Measurements from ENCODE around the gene SLC19A2. TPM values are rescaled to one million over a fixed set of nuclear protein-coding genes. Genes with fewer than 3 reads are reported as not detected.

The SLC19A2 gene
- total RNA-seq, 4 donors from 2014 or later = 2.8 to 20.2 (median 14.9) TPM

DNA sequence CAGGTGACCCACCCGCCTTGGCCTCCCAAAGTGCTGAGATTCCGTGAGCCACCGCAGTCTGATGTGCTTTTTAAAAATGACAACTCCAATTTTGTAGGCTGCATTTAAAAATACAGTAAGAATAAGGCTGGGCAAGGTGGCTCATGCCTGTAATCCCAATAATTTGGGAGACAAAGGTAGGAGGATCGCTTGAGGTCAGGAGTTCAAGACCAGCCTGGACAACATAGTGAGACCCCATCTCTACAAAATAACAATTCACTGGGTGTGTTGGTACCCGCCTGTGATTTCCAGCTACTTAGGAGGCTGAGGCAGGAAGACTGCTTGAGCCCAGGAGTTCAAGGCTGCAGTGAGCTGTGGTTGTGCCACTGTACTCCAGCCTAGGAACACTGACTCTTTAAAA, 23.4 kb downstream of the SLC19A2 start:
- no peak overlapping the region for H3K4me3 ChIP-seq
- H3K36me3 ChIP-seq = peaks cover 0 to 4% (median 0%) of the 10 kb centered on the region in 4 donors
- TF ChIP-seq EP300 (IDR thresholded peaks at IDR 0.05; ENCODE audit: low read depth) (no peak), POLR2AphosphoS5 (IDR thresholded peaks at IDR 0.05) (no peak), CTCF (IDR thresholded peaks at IDR 0.05) (no peak)
- DNase-seq = no peak
- H3K9me3 ChIP-seq = peaks cover 2 to 3% of the 10 kb centered on the region in 2 donors
- in situ Hi-C loops (cut with MboI; ENCODE audit: low pct_ligation_motif_present in 1 of 4, low pct_unique_long_range_greater_than_20kb in 1 of 4, low sequenced_read_pairs in 3 of 4) (loop anchor here in 2 of 4 donors (5.0 to 10.0 kb wide), 2 partner anchors 82 to 85 kb away; no protein-coding TSS in a partner anchor), intact Hi-C loops (cut with DNase I; ENCODE audit: low total_unique reads) (loop anchor here (5.0 kb wide), 1 partner anchor 80 kb away; no protein-coding TSS in a partner anchor)
- peaks cover 10% of the 10 kb centered on the region for H3K27me3 ChIP-seq
- H3K4me1 ChIP-seq = peaks cover 0 to 5% (median 1%) of the 10 kb centered on the region in 4 donors
- WGBS, 2 donors (ENCODE audit: low coverage in 1 of 2) = 100% methylated on average over 1 to 5 of the region's 5 CpGs
- no peak overlapping the region for H3K27ac ChIP-seq

DNA sequence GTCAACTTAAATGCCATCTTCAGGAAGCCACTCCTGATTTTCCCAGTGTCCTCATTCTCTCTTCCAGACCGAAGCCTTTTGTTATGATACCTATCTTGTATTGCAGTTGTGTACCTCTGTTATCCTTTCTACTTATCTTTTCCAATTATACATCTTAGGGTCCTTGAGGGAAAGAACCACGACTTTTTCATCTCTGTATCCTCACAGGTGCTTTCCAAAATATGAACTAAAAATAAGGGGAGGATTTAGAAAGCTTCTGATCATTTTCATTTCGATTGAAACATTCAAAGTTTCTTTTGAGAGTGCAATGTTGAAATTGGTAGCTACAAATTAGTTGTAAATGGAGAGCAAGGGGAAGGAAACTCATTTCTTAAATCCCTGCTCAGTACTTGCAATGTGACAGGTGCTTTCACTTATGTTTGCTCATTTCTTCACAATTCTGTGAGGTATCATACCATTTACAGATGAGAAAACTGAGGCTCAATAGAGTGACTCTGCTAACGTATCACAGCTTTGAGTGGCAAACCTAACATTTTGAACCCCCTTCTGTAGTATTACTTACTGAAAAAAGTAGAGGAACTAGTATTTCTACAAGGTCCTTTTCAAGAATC, 24.2 kb downstream of the SLC19A2 start:
- H3K4me1 ChIP-seq = peaks cover 0 to 5% (median 1%) of the 10 kb centered on the region in 4 donors
- in situ Hi-C loops (cut with MboI; ENCODE audit: low pct_ligation_motif_present in 1 of 4, low pct_unique_long_range_greater_than_20kb in 1 of 4, low sequenced_read_pairs in 3 of 4) (loop anchor here in 2 of 4 donors (5.0 to 10.0 kb wide), 2 partner anchors 83 to 86 kb away; no protein-coding TSS in a partner anchor), intact Hi-C loops (cut with DNase I; ENCODE audit: low total_unique reads) (loop anchor here (5.0 kb wide), 1 partner anchor 81 kb away; no protein-coding TSS in a partner anchor)
- no peaks in the 10 kb centered on the region for H3K36me3 ChIP-seq
- TF ChIP-seq POLR2AphosphoS5 (IDR thresholded peaks at IDR 0.05) = no peak
- TF ChIP-seq POLR2A (IDR thresholded peaks at IDR 0.05) = no peak
- TF ChIP-seq CTCF (IDR thresholded peaks at IDR 0.05) = no peak
- no peak for TF ChIP-seq EP300 (IDR thresholded peaks at IDR 0.05; ENCODE audit: low read depth)
- peaks cover 6 to 12% of the 10 kb centered on the region in 2 donors for H3K9me3 ChIP-seq
- WGBS, 2 donors (ENCODE audit: low coverage in 1 of 2) = 68 to 81% methylated on average over 4 of the region's 4 CpGs
- no peak for DNase-seq
- H3K4me3 ChIP-seq = no peak overlapping the region
- H3K27ac ChIP-seq = no peak overlapping the region
- peaks cover 10% of the 10 kb centered on the region for H3K27me3 ChIP-seq

DNA sequence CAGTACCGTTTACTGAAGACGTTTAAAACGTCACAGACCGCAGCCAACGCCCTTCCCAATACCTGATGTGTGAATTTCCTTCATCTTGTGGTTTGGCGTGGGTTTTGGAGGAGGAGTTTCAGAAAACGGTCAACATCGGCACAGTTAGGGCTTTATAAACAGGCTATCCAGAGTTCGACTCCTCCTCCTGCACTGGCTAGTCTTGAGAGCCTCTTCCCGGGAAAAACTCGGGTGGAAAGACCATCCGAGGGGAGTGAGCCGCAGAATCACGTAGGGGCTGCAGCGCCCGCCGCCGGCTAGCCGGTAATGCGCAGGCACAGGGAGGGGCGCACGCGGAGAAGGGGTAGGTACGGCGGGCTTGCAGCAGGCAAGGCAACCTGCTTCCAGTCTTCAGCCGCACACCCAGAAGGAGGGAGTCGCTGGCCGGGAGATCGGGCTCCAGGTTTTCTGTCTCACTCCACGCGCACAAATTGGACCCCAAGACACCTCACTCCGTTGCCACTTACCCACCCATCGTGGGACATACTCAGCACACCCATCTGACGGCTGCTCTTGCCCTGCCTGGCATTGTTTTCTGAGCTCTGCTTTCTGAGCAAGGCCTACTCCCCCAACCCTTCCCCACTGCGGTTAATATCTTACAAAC, 25.4 kb downstream of the SLC19A2 start:
- no peak for DNase-seq
- Histone ChIP-seq H3K4me3 (peak overlapping the region in 2 of 4 donors; percentile 17 to 19), H3K27me3 (peaks cover 10% of the 10 kb centered on the region), H3K4me1 (peaks cover 0 to 5% (median 1%) of the 10 kb centered on the region in 4 donors), H3K36me3 (no peaks in the 10 kb centered on the region), H3K9me3 (peaks cover 6 to 12% of the 10 kb centered on the region in 2 donors), H3K27ac (no peak overlapping the region)
- no peak for TF ChIP-seq POLR2A (IDR thresholded peaks at IDR 0.05)
- no peak for TF ChIP-seq EP300 (IDR thresholded peaks at IDR 0.05; ENCODE audit: low read depth)
- TF ChIP-seq CTCF (IDR thresholded peaks at IDR 0.05) = no peak
- TF ChIP-seq POLR2AphosphoS5 (IDR thresholded peaks at IDR 0.05) = no peak
- in situ Hi-C loops (cut with MboI; ENCODE audit: low pct_ligation_motif_present in 1 of 4, low pct_unique_long_range_greater_than_20kb in 1 of 4, low sequenced_read_pairs in 3 of 4) = loop anchor here in 2 of 4 donors (5.0 to 10.0 kb wide), 2 partner anchors 84 to 87 kb away; no protein-coding TSS in a partner anchor
- intact Hi-C loops (cut with DNase I; ENCODE audit: low total_unique reads) = loop anchor here (5.0 kb wide), 1 partner anchor 82 kb away; no protein-coding TSS in a partner anchor
- WGBS, 2 donors (ENCODE audit: low coverage in 1 of 2) = 22 to 52% methylated on average over 9 to 35 of the region's 35 CpGs

DNA sequence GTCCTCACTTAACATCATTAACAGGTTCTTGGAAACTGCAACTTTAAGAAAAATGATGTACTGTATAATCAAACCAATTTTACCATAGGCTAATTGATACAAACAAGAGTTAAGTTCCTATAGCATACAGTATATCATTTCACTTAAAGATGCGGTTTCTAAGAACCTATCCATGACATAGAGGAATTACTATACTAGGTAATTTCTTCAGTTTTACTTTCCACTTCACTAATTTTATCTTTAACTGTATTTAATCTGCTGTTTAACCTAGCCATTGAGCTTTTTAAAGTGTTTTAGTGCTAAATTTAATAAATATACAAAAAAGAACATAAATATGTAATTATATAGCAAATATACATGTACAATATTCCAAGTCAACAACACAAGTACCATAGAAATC, 28.3 kb downstream of the SLC19A2 start:
- no peaks in the 10 kb centered on the region for H3K36me3 ChIP-seq
- intact Hi-C loops (cut with DNase I; ENCODE audit: low total_unique reads) (no loop called here), in situ Hi-C loops (cut with MboI; ENCODE audit: low pct_ligation_motif_present in 1 of 4, low pct_unique_long_range_greater_than_20kb in 1 of 4, low sequenced_read_pairs in 3 of 4) (no loop called here)
- no peak overlapping the region for H3K4me3 ChIP-seq
- H3K9me3 ChIP-seq = peaks cover 6 to 12% of the 10 kb centered on the region in 2 donors
- H3K27ac ChIP-seq = no peak overlapping the region
- TF ChIP-seq CTCF (IDR thresholded peaks at IDR 0.05) = no peak
- no peak for TF ChIP-seq EP300 (IDR thresholded peaks at IDR 0.05; ENCODE audit: low read depth)
- no peak for TF ChIP-seq POLR2AphosphoS5 (IDR thresholded peaks at IDR 0.05)
- TF ChIP-seq POLR2A (IDR thresholded peaks at IDR 0.05) = no peak
- peaks cover 0 to 5% (median 1%) of the 10 kb centered on the region in 4 donors for H3K4me1 ChIP-seq
- WGBS, 2 donors (ENCODE audit: low coverage in 1 of 2) = 95 to 100% methylated on average over 1 of the region's 1 CpG
- peaks cover 10% of the 10 kb centered on the region for H3K27me3 ChIP-seq
- no peak for DNase-seq
